ENCODE data around the gene NAGK. TPM values are rescaled to one million over a fixed set of nuclear protein-coding genes. Genes with fewer than 3 reads are reported as not detected.
"Not testable (repeated sequence)": the region's sequence is repeated elsewhere in the genome, so short reads cannot be mapped to it uniquely, and the experiment has no call there.

Gene NAGK
- total RNA-seq, 2 donors from 2014 or later, result 72.6 to 80.8 TPM

- WGBS, 2 experiments (ENCODE audit: insufficient coverage in 1 of 2, insufficient read length in 1 of 2), result 89 to 100% methylated on average over 5 to 6 of the region's 6 CpGs
- H3K27me3 ChIP-seq (ENCODE audit: control insufficient read depth, insufficient read depth, low read length, poor library complexity, severe bottlenecking); H3K4me1 ChIP-seq (ENCODE audit: control insufficient read depth, insufficient read depth, low read length); H3K27me3 Mint-ChIP-seq (ENCODE audit: insufficient read depth); H3K9ac ChIP-seq (ENCODE audit: extremely low read depth, low read length, poor library complexity, severe bottlenecking); H3K27ac ChIP-seq (ENCODE audit: low read depth, low read length); H3K4me3 Mint-ChIP-seq; H3K27ac Mint-ChIP-seq; H3K4me3 ChIP-seq (ENCODE audit: low read length); DNase-seq: not testable (repeated sequence)
- Histone ChIP-seq H3K9me3 (ENCODE audit: control insufficient read depth, low read length) (peaks cover 41% of the 10 kb centered on the region), H3K36me3 (ENCODE audit: control insufficient read depth, insufficient read depth, low read length) (peaks cover 21% of the 10 kb centered on the region)
- TF ChIP-seq CTCF (conservative IDR thresholded peaks at IDR 0.05), result peak; percentile 43
- Mint-ChIP-seq H3K36me3 (ENCODE audit: low read depth) (peaks cover 11% of the 10 kb centered on the region), H3K4me1 (peaks cover 14% of the 10 kb centered on the region), H3K9me3 (peaks cover 11% of the 10 kb centered on the region)
These were observed 38.0 kb downstream of the NAGK start for GRCh38 chr2:71106463-71106862.

DNA sequence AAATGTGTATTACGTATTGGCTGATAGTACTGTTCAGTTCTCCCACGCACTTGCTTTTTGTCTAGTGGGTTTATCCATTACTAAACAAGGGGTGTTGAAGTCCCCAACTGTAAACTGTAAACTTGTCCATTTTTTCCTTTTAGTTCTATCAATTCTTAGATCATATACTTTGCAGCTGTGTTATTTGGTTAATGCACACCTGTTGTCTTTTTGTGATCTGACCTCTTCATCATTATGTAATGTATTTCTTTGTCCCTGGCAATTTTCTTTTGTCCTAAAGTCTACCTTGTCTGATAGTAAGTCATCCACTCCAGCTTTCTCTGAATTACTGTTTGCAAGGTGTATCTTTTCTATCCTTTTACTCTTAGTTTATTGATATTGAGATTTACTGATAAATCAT is 39.6 kb downstream of the NAGK start:
- peaks cover 29% of the 10 kb centered on the region for H3K9me3 ChIP-seq (ENCODE audit: control insufficient read depth, low read length)
- no peaks in the 10 kb centered on the region for H3K4me1 ChIP-seq (ENCODE audit: control insufficient read depth, insufficient read depth, low read length)
- no peak for DNase-seq
- no peak overlapping the region for H3K27ac Mint-ChIP-seq
- no peak overlapping the region for H3K27ac ChIP-seq (ENCODE audit: low read depth, low read length)
- H3K4me1 Mint-ChIP-seq, result peaks cover 7% of the 10 kb centered on the region
- H3K9ac ChIP-seq (ENCODE audit: extremely low read depth, low read length, poor library complexity, severe bottlenecking), result no peak overlapping the region
- no peak overlapping the region for H3K4me3 Mint-ChIP-seq
- peaks cover 26% of the 10 kb centered on the region for H3K36me3 ChIP-seq (ENCODE audit: control insufficient read depth, insufficient read depth, low read length)
- no peak for TF ChIP-seq CTCF (conservative IDR thresholded peaks at IDR 0.05)
- H3K27me3 ChIP-seq (ENCODE audit: control insufficient read depth, insufficient read depth, low read length, poor library complexity, severe bottlenecking), result no peaks in the 10 kb centered on the region
- no peak overlapping the region for H3K4me3 ChIP-seq (ENCODE audit: low read length)
- 98 to 100% methylated on average over 1 to 2 of the region's 2 CpGs for WGBS, 2 experiments (ENCODE audit: insufficient coverage in 1 of 2, insufficient read length in 1 of 2)
- peaks cover 19% of the 10 kb centered on the region for H3K36me3 Mint-ChIP-seq (ENCODE audit: low read depth)
- no peaks in the 10 kb centered on the region for H3K27me3 Mint-ChIP-seq (ENCODE audit: insufficient read depth)
- H3K9me3 Mint-ChIP-seq, result peaks cover 9% of the 10 kb centered on the region

GRCh38 chr2:71113843-71114242 is 45.4 kb downstream of the NAGK start:
- H3K4me1 Mint-ChIP-seq, result no peaks in the 10 kb centered on the region
- no peak overlapping the region for H3K9ac ChIP-seq (ENCODE audit: extremely low read depth, low read length, poor library complexity, severe bottlenecking)
- no peak overlapping the region for H3K4me3 Mint-ChIP-seq
- no peaks in the 10 kb centered on the region for H3K27me3 ChIP-seq (ENCODE audit: control insufficient read depth, insufficient read depth, low read length, poor library complexity, severe bottlenecking)
- no peaks in the 10 kb centered on the region for H3K27me3 Mint-ChIP-seq (ENCODE audit: insufficient read depth)
- TF ChIP-seq CTCF (conservative IDR thresholded peaks at IDR 0.05), result no peak
- H3K9me3 ChIP-seq (ENCODE audit: control insufficient read depth, low read length), result no peaks in the 10 kb centered on the region
- no peaks in the 10 kb centered on the region for H3K9me3 Mint-ChIP-seq
- H3K4me1 ChIP-seq (ENCODE audit: control insufficient read depth, insufficient read depth, low read length), result no peaks in the 10 kb centered on the region
- 93 to 100% methylated on average over 1 of the region's 1 CpG for WGBS, 2 experiments (ENCODE audit: insufficient coverage in 1 of 2, insufficient read length in 1 of 2)
- H3K27ac Mint-ChIP-seq, result no peak overlapping the region
- no peak for DNase-seq
- H3K36me3 ChIP-seq (ENCODE audit: control insufficient read depth, insufficient read depth, low read length), result peaks cover 49% of the 10 kb centered on the region
- H3K4me3 ChIP-seq (ENCODE audit: low read length), result no peak overlapping the region
- H3K36me3 Mint-ChIP-seq (ENCODE audit: low read depth), result peaks cover 48% of the 10 kb centered on the region
- H3K27ac ChIP-seq (ENCODE audit: low read depth, low read length), result no peak overlapping the region
